CD4-positive, alpha-beta T cell treated with Interleukin-10 for 1 hour (primary cell): ENCODE measurements around the gene SLC35B4.

Experiments
- DNase-seq: peaks from one replicate; pipeline ENCODE4 v3.0.0-alpha.2; 2020

SLC35B4 gene

GRCh38 chr7:134289423-134289822 lies 27.3 kb downstream of the SLC35B4 start:
- DNase-seq: no peak

DNA sequence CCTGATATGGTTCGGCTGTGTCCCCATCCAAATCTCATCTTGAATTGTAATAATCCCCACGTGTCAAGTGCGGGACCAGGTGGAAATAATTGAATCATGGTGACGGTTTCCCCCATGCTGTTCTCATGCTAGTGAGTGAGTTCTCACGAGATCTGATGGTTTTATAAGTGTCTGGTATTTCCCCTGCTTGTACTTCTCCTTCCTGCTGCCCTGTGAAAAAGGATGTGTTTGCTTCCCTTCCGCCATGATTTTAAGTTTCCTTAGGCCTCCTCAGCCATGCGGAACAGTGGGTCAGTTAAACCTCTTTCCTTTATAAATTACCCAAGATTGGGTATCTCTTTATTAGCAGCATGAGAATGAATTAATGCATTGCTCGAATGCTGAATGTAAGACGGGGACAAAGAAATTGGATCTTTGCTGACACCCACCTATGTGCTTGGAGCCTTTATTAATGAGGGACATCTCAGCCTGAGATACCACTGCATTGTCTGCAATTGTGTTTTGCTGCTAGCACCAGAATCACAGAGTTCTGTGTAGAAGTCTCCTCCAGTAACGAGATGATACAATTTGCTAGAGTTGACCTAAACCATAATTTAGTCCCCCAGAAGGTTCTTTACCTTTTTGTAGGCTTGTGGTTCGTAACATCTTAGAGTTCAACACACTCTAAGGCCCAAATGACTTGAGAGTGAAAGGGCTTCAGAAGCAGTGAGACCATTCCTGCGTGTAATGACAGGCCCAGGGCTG lies 28.6 kb downstream of the SLC35B4 start:
- no peak for DNase-seq

- DNase-seq: no peak
Measured at GRCh38 chr7:134284952-134285351, 31.8 kb downstream of the SLC35B4 start.

DNA sequence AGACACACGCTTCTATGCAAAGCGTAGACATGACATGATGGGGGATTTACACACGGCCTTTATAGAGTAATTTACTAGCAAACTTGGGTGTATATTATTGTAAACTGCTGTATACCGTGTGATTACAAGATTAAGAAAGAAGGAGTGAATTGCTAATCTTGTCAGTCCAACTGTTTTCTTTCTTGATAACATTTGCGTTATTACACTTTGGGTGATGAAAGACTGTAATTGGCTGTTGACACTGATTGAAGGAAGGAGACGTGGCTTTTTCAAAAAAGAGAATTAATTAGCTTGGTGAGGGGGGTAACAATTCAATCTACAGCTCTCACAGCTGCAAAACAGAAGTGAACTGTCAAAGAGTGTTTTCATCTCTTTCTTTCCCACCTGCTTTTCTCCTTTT lies 32.7 kb downstream of the SLC35B4 start:
- DNase-seq: no peak

DNA sequence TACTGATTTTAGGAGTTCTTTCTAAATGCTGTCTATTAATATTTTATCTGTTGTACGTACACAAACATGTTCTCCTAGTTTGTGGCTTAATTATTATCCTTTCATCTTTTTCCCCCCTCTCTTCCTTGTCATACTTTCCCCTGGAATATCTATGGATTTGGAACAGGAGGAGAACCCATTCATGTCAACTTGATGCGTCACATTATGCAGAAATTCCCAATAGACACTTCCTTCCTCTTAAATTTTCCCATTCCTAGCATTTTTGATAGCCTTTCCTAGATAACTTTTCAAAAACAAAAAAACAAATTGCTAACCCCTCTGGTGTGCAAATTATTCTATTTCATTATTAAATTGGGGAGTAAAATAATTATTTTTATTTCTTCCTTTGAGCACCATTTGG lies 36.2 kb downstream of the SLC35B4 start:
- DNase-seq: no peak

DNA sequence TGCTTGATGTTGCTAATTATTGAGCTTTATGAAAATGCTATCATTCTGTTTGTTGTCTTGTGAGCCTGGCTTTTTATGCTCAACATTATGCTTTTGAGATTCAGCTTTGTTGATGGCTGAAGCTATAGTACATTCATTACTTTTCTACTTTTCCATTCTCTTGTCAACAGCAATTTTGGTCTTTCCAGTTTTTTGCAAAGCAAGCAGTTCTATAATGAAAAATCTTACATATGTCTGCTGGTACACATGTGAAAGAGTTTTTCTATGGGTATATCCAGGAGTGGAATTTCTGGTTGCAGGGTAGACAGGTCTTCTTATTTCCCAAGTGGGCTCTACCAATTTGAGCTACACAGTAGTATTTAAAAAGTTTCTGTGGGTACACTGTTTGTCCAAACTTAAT lies 36.8 kb downstream of the SLC35B4 start:
- no peak for DNase-seq

- DNase-seq: no peak
Measured at GRCh38 chr7:134279336-134279735, 37.4 kb downstream of the SLC35B4 start.

DNA sequence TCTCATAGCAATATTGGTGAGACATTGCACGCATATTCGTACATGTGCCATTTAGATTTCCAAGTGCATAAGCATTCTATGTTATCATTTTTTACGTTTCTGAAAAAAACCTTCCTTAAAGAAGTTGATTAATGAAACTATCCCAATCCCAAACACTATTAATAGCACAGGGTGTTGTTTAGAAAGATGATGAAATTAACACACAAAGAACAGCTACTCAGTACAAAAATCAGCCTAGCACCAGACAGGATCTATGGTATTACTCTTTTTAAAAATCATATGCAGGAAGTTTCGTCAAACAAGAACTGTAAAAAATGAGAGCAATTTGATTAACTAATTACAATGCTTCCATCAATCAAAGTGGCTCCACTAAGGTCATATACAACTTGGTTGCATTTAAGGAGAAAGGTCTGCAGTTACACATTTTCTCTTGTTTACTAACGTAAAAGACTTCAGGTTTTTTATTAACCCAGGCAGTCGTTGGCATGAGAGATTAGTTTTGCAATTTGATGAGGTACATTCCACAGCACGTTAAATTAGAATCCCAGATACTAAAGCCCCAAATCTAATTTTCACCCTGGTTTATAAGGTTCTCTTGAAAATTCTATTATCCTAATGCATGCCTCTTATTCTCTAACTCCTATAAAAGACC lies 38.1 kb downstream of the SLC35B4 start:
- DNase-seq: no peak

GRCh38 chr7:134276951-134277350 lies 39.8 kb downstream of the SLC35B4 start:
- DNase-seq: no peak

DNA sequence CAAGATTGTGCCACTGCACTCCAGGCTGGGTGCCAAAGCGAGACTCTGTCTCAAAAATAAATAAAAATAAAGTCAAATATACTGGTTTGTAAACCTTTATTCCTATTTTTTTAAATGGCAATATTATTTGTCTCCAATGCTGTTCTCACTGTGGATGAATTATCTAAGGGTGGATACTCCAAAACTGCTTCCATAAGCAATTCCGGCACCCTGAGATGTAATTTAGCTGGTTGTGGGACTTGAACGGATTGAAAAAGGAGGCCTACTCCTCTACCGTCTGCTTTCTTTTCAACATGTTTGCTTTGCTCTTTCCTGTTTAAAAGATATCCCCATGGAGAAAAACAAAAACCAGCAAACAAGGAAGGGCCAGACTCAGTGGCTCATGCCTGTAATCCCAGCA lies 54.4 kb downstream of the SLC35B4 start:
- DNase-seq: no peak

DNA sequence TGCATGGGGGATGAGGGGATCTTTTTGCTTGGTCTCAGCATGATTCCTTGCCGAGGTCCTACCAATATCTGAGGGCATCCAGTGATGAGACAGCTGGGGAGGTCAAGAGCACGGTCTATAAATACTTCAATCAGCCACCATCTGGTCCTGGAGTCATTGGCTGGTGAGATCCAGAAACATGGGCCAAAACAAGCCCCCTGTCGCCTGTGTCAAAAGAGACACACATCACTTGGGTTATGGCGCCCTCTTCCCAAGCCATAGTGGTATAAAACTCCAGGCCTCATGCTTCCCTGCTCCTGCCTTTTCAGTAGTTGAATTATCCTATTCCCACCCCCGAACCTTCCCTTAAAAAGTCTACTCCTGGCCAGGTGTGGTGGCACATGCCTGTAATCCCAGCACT lies 60.9 kb downstream of the SLC35B4 start:
- no peak for DNase-seq

- DNase-seq: no peak
Measured at GRCh38 chr7:134254311-134254710, 62.4 kb downstream of the SLC35B4 start.

- no peak for DNase-seq
Measured at GRCh38 chr7:134248196-134248595, 68.5 kb downstream of the SLC35B4 start.

GRCh38 chr7:134246761-134247160 lies 70.0 kb downstream of the SLC35B4 start:
- no peak for DNase-seq

GRCh38 chr7:134246347-134246746 lies 70.4 kb downstream of the SLC35B4 start:
- DNase-seq: no peak

- no peak for DNase-seq
Measured at GRCh38 chr7:134245253-134245652, 71.5 kb downstream of the SLC35B4 start.
